H1 (cell line): ENCODE measurements around the gene ZNF362. TPM values are rescaled to one million over a fixed set of nuclear protein-coding genes. Genes with fewer than 3 reads are reported as not detected.

Experiments
- CTCF ChIA-PET: fragments of 300-600 bp; sonication (Branson Sonifier 250); formaldehyde crosslinking; loops from one replicate; lab custom pipeline; 2021; ENCODE audit not compliant: partially characterized antibody; lab: Charles Lee
- POLR2A ChIA-PET: fragments of 300-600 bp; sonication (Branson Sonifier 250); formaldehyde crosslinking; loops from one replicate; lab custom pipeline; 2021; ENCODE audit warnings: inconsistent platforms; ENCODE audit not compliant: partially characterized antibody; lab: Charles Lee
- DNase-seq, 2 experiments: peaks; one replicate each; pipeline versions ENCODE4 v3.0.0 to v3.0.0-alpha.2; 2010 to 2022; ENCODE audit warnings: low spot score in 2 of 2, low read depth in 1 of 2, mixed read lengths in 1 of 2
- FAIRE-seq: peaks from 2 replicates; lab custom pipeline; 2011; peaks lifted over from hg19 to GRCh38; lab: Jason Lieb, UNC
- H2AFZ ChIP-seq: 2 replicates; pipeline ENCODE4 v1.8.1; 2012; ENCODE audit warnings: low read length, inconsistent platforms
- H2AK5ac ChIP-seq: 2 replicates; pipeline ENCODE4 v1.6.1; 2013; ENCODE audit warnings: low read depth, low read length
- H2BK120ac ChIP-seq: replicated peaks from 2 replicates; pipeline ENCODE3; 2013; ENCODE audit warnings: low read depth, low read length, inconsistent platforms
- H2BK12ac ChIP-seq: 2 replicates; pipeline ENCODE4 v1.6.1; 2013; ENCODE audit warnings: low read depth, low read length
- H2BK15ac ChIP-seq: 2 replicates; pipeline ENCODE4 v1.6.1; 2013; ENCODE audit warnings: low read length
- H2BK20ac ChIP-seq: 2 replicates; pipeline ENCODE4 v1.6.1; 2013; ENCODE audit warnings: low read length
- H2BK5ac ChIP-seq: 2 replicates; pipeline ENCODE4 v1.6.1; 2013; ENCODE audit warnings: low read depth, low read length
- H3K14ac ChIP-seq: 2 replicates; pipeline ENCODE4 v1.6.1; 2013; ENCODE audit warnings: inconsistent platforms; ENCODE audit not compliant: insufficient read length
- H3K18ac ChIP-seq: 2 replicates; pipeline ENCODE4 v1.6.1; 2013; ENCODE audit warnings: low read length; ENCODE audit errors: extremely low read depth
- H3K23ac ChIP-seq: 2 replicates; pipeline ENCODE4 v1.6.1; 2013; ENCODE audit warnings: inconsistent platforms; ENCODE audit not compliant: insufficient read length
- H3K23me2 ChIP-seq: 2 replicates; pipeline ENCODE4 v1.6.1; 2013; ENCODE audit warnings: low read depth, low read length
- H3K27ac ChIP-seq: 2 replicates; pipeline ENCODE4 v1.6.1; 2011; ENCODE audit warnings: low read depth, low read length, inconsistent platforms
- H3K27me3 ChIP-seq, 4 experiments: replicated peaks in 1 of 4; 1 replicate in 1 of 4; 2 replicates in 3 of 4; pipeline versions ENCODE4 v1.6.1 to v1.8.1; 2011 to 2013; ENCODE audit warnings: low read length in 3 of 4, mild to moderate bottlenecking in 3 of 4, inconsistent platforms in 2 of 4, mixed read lengths in 2 of 4, moderate library complexity in 1 of 4; ENCODE audit not compliant: control insufficient read depth in 3 of 4, insufficient read depth in 3 of 4; ENCODE audit errors: extremely low read depth in 1 of 4
- H3K36me3 ChIP-seq, 4 experiments: 2 replicates each; pipeline versions ENCODE4 v1.6.1 to v1.8.1; 2011 to 2013; ENCODE audit warnings: mild to moderate bottlenecking in 4 of 4, low read length in 3 of 4, moderate library complexity in 2 of 4, control low read depth in 1 of 4, inconsistent platforms in 1 of 4; ENCODE audit not compliant: insufficient read depth in 4 of 4, control insufficient read depth in 2 of 4
- H3K4ac ChIP-seq: replicated peaks from 2 replicates; pipeline ENCODE3; 2013; ENCODE audit warnings: low read length, low read depth, mixed read lengths, inconsistent platforms; ENCODE audit not compliant: insufficient read length
- H3K4me1 ChIP-seq, 4 experiments: replicated peaks in 1 of 4; 1 replicate in 1 of 4; 2 replicates in 3 of 4; pipeline versions ENCODE4 v1.6.1 to v1.8.1; 2011 to 2013; ENCODE audit warnings: low read length in 3 of 4, inconsistent platforms in 2 of 4, mixed read lengths in 1 of 4; ENCODE audit not compliant: insufficient read depth in 4 of 4, control insufficient read depth in 3 of 4
- H3K4me2 ChIP-seq, 2 experiments: 2 replicates each; pipeline versions ENCODE4 v1.6.1 to v1.8.1; 2011 to 2013; ENCODE audit warnings: low read depth in 2 of 2, low read length in 2 of 2, control low read depth in 1 of 2, inconsistent platforms in 1 of 2, mild to moderate bottlenecking in 1 of 2; ENCODE audit not compliant: insufficient read depth in 1 of 2
- H3K4me3 ChIP-seq, 4 experiments: fragments of 200-600, 300-600 bp in 1 of 4; sonication (generic), shearing (Covaris generic), sonication (Bioruptor Twin) in 1 of 4; 2 replicates each; pipeline versions ENCODE4 v1.5.1 to v1.8.1; 2011 to 2016; ENCODE audit warnings: low read length in 4 of 4, low read depth in 3 of 4, control low read depth in 2 of 4, inconsistent platforms in 2 of 4, mild to moderate bottlenecking in 2 of 4, mixed read lengths in 1 of 4, moderate library complexity in 1 of 4; ENCODE audit not compliant: insufficient read depth in 2 of 4; ENCODE audit errors: extremely low read depth in 1 of 4
- H3K56ac ChIP-seq: replicated peaks from 2 replicates; pipeline ENCODE3; 2013; ENCODE audit warnings: low read depth, mild to moderate bottlenecking, mixed read lengths, low read length, inconsistent platforms; ENCODE audit not compliant: insufficient read length
- H3K79me1 ChIP-seq: 2 replicates; pipeline ENCODE4 v1.6.1; 2013; ENCODE audit warnings: low read depth, low read length, control low read depth
- H3K79me2 ChIP-seq, 2 experiments: 2 replicates each; pipeline versions ENCODE4 v1.6.1 to v1.8.1; 2012 to 2013; ENCODE audit warnings: low read length in 2 of 2, mild to moderate bottlenecking in 2 of 2, inconsistent platforms in 1 of 2; ENCODE audit not compliant: insufficient read depth in 2 of 2, control insufficient read depth in 1 of 2
- H3K9ac ChIP-seq, 4 experiments: replicated peaks in 1 of 4; 1 replicate in 1 of 4; 2 replicates in 3 of 4; pipeline versions ENCODE4 v1.6.1 to v1.8.1; 2011 to 2013; ENCODE audit warnings: low read depth in 3 of 4, low read length in 3 of 4, control low read depth in 2 of 4, mild to moderate bottlenecking in 2 of 4, moderate library complexity in 2 of 4, inconsistent platforms in 1 of 4; ENCODE audit errors: extremely low read depth in 1 of 4
- H3K9me3 ChIP-seq, 2 experiments: 2 replicates each; pipeline versions ENCODE4 v1.6.1 to v1.8.1; 2012 to 2013; ENCODE audit warnings: mild to moderate bottlenecking in 2 of 2, moderate library complexity in 2 of 2, control low read depth in 1 of 2, inconsistent platforms in 1 of 2, low read depth in 1 of 2, low read length in 1 of 2, mixed read lengths in 1 of 2; ENCODE audit not compliant: insufficient read depth in 2 of 2
- H4K20me1 ChIP-seq, 2 experiments: replicated peaks in 1 of 2; 2 replicates each; pipeline versions ENCODE3 to v1.8.1; 2011 to 2013; ENCODE audit warnings: inconsistent platforms in 2 of 2, low read length in 2 of 2, mild to moderate bottlenecking in 1 of 2; ENCODE audit not compliant: insufficient read depth in 2 of 2, control insufficient read depth in 1 of 2
- H4K5ac ChIP-seq: 2 replicates; pipeline ENCODE4 v1.6.1; 2013; ENCODE audit warnings: low read length, low read depth, mixed read lengths, inconsistent platforms; ENCODE audit not compliant: insufficient read length
- H4K8ac ChIP-seq: 2 replicates; pipeline ENCODE4 v1.8.0; 2013; ENCODE audit warnings: mild to moderate bottlenecking, moderate library complexity, low read length, inconsistent platforms; ENCODE audit not compliant: insufficient read depth; ENCODE audit errors: extremely low read depth
- H4K91ac ChIP-seq: replicated peaks from 2 replicates; pipeline ENCODE3; 2013; ENCODE audit warnings: low read length, mixed read lengths, inconsistent platforms; ENCODE audit not compliant: insufficient read length
- JUN ChIP-seq: IDR thresholded peaks from 2 replicates; pipeline ENCODE4 v1.6.1; 2011; ENCODE audit warnings: low read depth, mild to moderate bottlenecking, improper control_type of control experiment, low read length
- WGBS, 2 experiments: shearing (Covaris generic) in 1 of 2; methylation state at CpG; one replicate each; pipeline versions ENCODE4 v1.1.6 to v1.1.7; 2013 to 2015; ENCODE audit warnings: low lambda C conversion rate in 2 of 2, mixed read lengths in 2 of 2, inconsistent platforms in 1 of 2, low coverage in 1 of 2, missing lambda C conversion rate in 1 of 2; ENCODE audit not compliant: insufficient replicate concordance in 2 of 2, insufficient coverage in 1 of 2, insufficient read length in 1 of 2; ENCODE audit errors: extremely low coverage in 1 of 2, missing lambda C conversion rate in 1 of 2; 5-methylcytosine and 5-hydroxymethylcytosine counted together
- polyA plus RNA-seq, 7 experiments: library from polyadenylated mRNA; depleted of rRNA in 3 of 7; stranded (reverse) in 5 of 7; unstranded in 2 of 7; fragments of >200 nt in 5 of 7; fragments of 200-250 nt in 2 of 7; gene quantifications; 1 replicate in 5 of 7; 2 replicates in 1 of 7; 4 replicates in 1 of 7; pipeline versions ENCODE4 v1.2.1 to v1.2.3, GENCODE V29; 2011 to 2013; ENCODE audit warnings: missing spikeins in 2 of 7, mixed read lengths in 2 of 7
- total RNA-seq: library from RNA; stranded (reverse); fragmentation: NEBNext Ultra II Directional; extraction: Animal tissue kit (Norgen Biotek cat#: 25700); gene quantifications from 2 replicates; pipeline ENCODE4 v1.2.1, GENCODE V29; 2021

ZNF362 gene
- total and polyA plus RNA-seq, 2 of the 8 experiments (the other 6 are each of a cell fraction or from before 2014, with no cell fraction given) = 24.2 to 27.8 TPM

- no peak overlapping the region for H2BK15ac ChIP-seq
- no peak overlapping the region for H2BK120ac ChIP-seq
- no peaks in the 10 kb centered on the region for H4K20me1 ChIP-seq
- H4K5ac ChIP-seq = no peak overlapping the region
- no peak overlapping the region for H3K23ac ChIP-seq
- H3K4me2 ChIP-seq = no peak overlapping the region
- H3K27me3 ChIP-seq = no peaks in the 10 kb centered on the region
- no peaks in the 10 kb centered on the region for H3K9me3 ChIP-seq
- no peak overlapping the region for H3K14ac ChIP-seq
- FAIRE-seq = no peak
- H2BK20ac ChIP-seq = no peak overlapping the region
- ChIA-PET CTCF (interaction anchor here (0.6 to 1.1 kb wide), 5 partner anchors 37 to 114 kb away, joined by 3 to 4 read pairs (median 3); no protein-coding TSS in a partner anchor), POLR2A (interaction anchor here (0.7 kb wide), 1 partner anchor 32 kb away, joined by 3 read pairs; no protein-coding TSS in a partner anchor)
- no peaks in the 10 kb centered on the region for H3K79me2 ChIP-seq
- H3K36me3 ChIP-seq = no peaks in the 10 kb centered on the region
- 83% methylated on average over 1 of the region's 1 CpG; no CpG with 5 or more reads in 1 of the 2 experiments for WGBS, 2 experiments
- no peak overlapping the region for H3K4ac ChIP-seq
- H3K23me2 ChIP-seq = no peaks in the 10 kb centered on the region
- no peak overlapping the region for H2BK12ac ChIP-seq
- no peak overlapping the region for H3K27ac ChIP-seq
- no peak overlapping the region for H2AK5ac ChIP-seq
- no peak overlapping the region for H3K18ac ChIP-seq
- no peak overlapping the region for H3K9ac ChIP-seq
- DNase-seq = no peak
- H4K8ac ChIP-seq = no peak overlapping the region
- H3K56ac ChIP-seq = no peak overlapping the region
- no peak overlapping the region for H3K4me3 ChIP-seq
- H3K4me1 ChIP-seq = no peaks in the 10 kb centered on the region; a peak in 1 of 7 replicates
- H2BK5ac ChIP-seq = no peak overlapping the region
- no peak overlapping the region for H2AFZ ChIP-seq
- no peak for TF ChIP-seq JUN
- H3K79me1 ChIP-seq = no peaks in the 10 kb centered on the region
- H4K91ac ChIP-seq = no peak overlapping the region
These were observed 30.7 kb upstream of the ZNF362 start for GRCh38 chr1:33225586-33225985.
